Mammary epithelial cell (primary cell): Measurements from ENCODE around the gene GPC6.

ENCODE experiments used
- CTCF ChIP-seq, 2 donors: IDR thresholded peaks in 1 of 2; conservative IDR thresholded peaks in 1 of 2; 2 replicates each; pipeline ENCODE4 v1.5.1; 2011 to 2012; ENCODE audit warnings: inconsistent platforms in 2 of 2, low read length in 2 of 2, mild to moderate bottlenecking in 2 of 2, control low read depth in 1 of 2, low read depth in 1 of 2; ENCODE audit not compliant: insufficient read depth in 1 of 2; ENCODE audit errors: extremely low read depth in 1 of 2
- EZH2 ChIP-seq: IDR thresholded peaks from 2 replicates; pipeline ENCODE4 v1.6.1; 2012; ENCODE audit warnings: low read length, inconsistent platforms, borderline replicate concordance

GRCh38 chr13:94243551-94243950 lies 1016.9 kb downstream of the GPC6 start:
- TF ChIP-seq CTCF (conservative IDR thresholded peaks at IDR 0.05 in 1 of 2, IDR thresholded peaks at IDR 0.05 in 1 of 2; ENCODE audit: extremely low read depth in 1 of 2, insufficient read depth in 1 of 2, low read depth in 1 of 2, low read length in 2 of 2) (no peak), EZH2 (no peak)
